T1000 (cell line): ENCODE measurements around the gene MCM5.
"Not testable (repeated sequence)": the region's sequence is repeated elsewhere in the genome, so short reads cannot be mapped to it uniquely, and the experiment has no call there.

Experiments used
- DNase-seq: peaks from one replicate; lab custom pipeline; 2025; ENCODE audit warnings: mixed read lengths; lab: John Stamatoyannopoulos, UW

Gene MCM5

DNA sequence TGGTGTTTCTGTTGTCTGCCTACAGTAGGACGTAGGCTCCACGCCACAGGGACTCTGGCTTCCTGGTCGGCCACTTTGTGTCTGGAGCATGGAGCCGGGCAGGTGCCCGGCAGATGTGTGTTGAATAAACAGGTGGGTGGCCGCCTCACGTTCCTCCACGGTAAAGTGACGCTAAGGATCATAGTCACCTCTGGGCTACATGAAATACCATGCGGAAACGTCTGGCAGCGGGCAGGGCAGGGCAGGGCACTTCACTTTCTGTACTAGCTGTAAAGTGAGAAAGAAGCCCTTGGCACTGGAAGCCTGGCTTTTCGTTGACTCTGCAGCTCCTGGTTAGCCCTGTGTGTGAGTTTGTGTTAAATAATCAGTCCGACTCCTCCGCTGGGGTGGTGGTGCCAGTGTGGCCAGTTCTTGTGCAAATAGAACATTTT is 52.4 kb downstream of the MCM5 start:
- no peak for DNase-seq

DNA sequence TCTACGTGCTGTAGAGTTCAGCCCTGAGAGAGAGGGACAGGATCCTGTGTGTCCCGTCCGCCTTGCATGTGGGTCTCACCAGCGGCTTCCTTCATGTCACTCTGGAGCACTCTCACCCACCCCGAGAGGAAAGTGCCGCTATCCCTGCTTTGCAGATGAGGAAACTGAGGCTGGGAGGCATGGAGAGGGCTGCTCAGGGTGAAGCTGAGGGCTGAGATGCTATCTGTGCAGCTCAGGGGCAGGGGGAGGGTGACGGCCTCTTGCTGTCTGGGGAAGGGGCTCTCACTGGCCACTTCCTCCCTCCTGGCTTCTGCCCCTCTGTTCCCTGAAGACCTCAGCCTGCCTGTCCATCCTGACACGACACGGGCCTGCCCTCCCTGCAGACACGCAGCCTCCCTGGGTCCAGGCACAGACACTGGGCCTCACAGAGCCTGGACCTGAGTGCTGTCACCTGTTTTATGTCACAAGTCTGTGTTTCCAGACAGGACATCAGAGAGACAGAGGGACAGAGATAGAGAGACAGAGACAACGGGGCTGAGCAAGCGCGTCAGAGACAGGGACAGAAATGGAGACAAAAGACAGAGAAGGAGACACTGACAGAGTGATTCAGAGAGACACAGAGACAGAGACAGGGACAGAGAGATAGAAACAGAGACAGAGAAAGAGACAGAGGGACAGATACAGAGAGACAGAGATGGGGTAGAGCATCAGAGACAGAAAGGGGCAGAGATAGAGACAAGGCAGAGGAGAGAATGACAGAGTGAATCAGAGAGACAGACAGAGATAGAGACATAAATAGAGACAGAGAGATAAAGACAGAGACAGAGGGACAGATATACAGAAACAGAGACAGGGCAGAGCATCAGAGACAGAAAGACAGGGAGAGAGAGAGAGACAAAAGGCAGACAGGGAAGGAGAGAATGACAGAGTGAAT is 53.1 kb downstream of the MCM5 start:
- no peak for DNase-seq

DNA sequence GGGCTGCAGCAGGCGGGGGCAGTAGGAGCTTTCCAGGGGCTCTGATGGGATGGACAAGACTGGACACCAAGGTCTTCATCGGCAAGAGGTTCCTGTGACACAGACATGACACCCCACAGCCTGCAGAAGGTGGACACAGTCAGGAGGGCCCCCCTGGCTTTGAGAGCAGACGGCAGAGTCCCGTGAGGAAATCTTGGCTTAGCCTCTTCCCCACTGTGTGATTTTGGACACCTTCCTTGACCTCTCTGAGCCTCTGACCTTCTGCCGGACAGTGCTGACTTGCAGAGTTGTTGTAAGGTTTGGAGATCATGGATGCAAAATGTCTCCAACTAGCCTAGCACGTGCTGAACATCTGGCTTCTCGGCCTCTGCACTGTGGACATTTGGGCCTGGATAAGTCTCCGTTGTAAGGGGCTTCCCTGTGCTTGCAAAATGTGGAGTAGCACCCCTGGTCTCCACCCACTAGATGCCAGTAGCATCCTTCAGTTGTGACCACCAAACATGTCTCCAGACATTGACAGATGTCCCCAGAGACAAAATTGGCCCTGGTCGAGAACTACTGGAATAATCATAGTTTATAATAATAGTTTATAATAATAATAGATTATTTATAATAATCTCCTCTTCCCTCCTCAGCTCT is 54.6 kb downstream of the MCM5 start:
- no peak for DNase-seq

- DNase-seq, result no peak
Observed at GRCh38 chr22:35455529-35455928, 55.6 kb downstream of the MCM5 start.

- DNase-seq, result no peak
Observed at GRCh38 chr22:35456757-35457156, 56.8 kb downstream of the MCM5 start.

DNA sequence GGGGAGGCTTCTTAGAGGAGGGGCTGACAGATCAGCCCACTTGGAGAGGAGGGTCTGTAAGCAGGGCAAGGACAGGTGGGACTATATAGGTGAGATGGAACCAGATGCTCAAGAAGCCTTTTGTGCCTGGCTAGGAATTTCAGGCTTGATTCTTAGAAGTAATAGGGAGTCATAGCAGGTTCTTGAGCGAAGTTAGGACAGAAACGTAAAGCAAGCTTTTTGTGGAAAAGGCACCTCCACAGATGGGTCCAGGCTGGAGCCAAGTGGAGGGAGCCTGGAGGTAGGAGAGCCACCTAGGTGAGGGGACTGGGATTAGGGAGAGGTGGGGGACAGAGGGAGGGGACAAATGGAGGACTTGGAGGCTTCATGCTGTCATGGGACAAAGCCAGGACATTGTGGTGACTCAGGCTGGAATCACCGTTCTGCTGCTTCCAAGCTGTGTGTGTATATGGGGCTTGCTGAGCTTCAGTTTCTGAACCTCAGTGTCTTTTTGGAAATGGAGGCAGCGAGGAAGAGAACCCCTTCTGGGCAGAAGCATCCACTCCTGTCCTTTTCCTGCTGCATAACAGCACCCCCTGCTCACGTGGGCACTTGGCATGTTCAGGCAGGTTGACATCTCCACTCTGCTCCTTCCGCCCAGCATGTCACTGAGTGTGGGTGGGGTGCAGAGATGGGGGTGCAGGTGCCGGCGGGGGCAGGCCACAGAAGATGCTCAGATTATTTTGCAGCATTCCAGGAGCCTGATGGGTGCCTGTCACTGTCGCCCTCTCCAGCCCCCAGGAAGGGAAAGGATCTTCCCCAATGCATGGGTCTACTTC is 58.0 kb downstream of the MCM5 start:
- DNase-seq, result no peak

DNA sequence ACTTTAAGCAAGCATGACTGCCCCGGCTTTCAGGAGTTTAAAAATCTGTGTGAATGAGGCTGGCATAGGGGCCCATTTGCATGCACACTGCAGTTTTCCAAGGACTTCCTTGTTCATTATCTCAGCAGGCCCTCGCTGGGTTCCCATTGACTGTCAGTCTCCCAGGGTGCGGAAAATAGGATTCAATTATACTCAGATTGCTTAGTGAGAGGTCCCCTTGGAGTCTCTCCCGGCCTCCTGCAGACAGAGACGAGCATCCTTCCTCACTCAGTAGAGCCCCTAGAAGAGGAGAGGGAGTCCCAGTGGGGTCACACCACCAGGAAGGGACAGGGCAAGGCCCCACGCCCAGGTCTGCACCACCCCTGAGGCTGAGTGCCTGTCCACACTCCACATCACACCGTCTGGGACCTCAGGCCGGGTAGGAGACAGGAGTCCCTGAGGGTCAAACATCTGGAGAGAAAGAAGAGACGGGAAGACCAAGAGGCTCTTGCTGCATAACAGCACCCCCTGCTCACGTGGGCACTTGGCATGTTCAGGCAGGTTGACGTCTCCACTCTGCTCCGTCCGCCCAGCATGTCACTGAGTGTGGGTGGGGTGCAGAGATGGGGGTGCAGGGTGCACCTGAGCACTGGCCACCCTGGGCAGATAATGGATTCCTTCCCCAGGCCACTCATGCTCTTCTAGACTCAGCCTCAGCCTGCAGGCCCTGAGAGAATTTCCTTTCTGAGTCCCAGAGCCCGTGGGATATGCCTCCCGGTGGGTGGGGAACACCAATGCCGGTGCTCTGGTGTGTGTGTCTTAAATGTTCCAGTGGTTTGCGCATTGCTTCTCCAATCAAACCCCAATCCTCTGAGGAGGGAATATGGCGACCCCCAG is 58.8 kb downstream of the MCM5 start:
- DNase-seq, result no peak

DNA sequence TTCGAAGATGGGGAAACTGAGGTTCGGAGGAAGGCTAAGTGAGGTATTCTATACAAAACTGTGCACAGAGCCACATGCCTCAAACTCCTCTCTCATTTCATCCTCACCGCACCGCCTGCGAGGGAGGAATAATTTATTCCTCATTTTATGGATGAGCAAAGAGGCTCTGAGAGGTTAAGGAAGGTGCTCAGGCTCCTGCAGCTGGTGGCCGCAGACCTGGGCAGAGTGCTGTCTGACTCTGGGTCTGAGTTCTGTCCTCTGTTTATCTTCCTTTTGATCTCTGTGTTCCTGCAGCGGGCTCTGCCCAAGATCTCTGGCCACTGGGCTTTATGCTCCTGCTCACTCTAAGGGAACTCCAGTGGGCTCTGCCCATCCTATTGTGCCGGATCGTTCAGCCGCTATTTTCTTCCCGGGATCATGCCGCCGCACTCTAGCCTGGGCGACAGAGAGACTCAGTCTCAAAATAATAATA is 59.5 kb downstream of the MCM5 start:
- no peak for DNase-seq

DNA sequence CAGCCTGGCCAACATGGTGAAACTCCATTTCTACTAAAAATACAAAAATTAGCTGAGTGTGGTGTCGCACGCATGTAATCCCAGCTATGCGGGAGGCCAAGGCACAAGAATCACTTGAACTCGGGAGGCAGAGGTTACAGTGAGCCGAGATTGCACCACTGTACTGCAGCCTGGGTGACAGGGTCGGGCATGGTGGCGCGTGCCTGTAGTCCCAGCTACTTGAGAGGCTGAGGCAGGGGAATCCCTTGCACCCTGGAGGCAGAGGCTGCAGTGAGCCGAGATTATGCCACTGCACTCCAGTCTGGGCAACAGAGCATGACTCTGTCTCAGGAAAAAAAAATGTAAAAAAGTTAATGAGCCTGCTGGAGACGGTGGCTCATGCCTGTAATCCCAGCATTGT is 60.0 kb downstream of the MCM5 start:
- not testable (repeated sequence) for DNase-seq

DNA sequence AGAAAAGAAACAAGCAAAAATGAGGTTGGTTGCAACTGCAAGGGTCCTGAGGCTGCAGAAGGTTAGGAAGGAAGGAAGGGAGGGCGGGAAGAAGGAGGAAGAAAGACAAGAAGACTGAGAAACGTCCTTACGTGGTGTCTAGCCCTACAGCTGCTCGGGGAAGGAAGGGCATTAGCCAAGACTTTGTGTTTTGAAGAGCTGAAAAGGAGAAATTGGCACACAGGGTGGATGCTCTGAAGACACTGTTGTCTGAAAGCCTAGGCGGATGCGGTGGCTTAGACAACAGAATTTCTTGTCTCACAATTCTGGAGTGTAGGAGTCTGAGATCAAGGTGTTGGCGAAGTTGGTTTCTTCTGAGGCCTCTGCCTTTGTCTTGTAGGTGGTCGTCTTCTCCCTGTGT is 60.7 kb downstream of the MCM5 start:
- DNase-seq, result no peak

DNA sequence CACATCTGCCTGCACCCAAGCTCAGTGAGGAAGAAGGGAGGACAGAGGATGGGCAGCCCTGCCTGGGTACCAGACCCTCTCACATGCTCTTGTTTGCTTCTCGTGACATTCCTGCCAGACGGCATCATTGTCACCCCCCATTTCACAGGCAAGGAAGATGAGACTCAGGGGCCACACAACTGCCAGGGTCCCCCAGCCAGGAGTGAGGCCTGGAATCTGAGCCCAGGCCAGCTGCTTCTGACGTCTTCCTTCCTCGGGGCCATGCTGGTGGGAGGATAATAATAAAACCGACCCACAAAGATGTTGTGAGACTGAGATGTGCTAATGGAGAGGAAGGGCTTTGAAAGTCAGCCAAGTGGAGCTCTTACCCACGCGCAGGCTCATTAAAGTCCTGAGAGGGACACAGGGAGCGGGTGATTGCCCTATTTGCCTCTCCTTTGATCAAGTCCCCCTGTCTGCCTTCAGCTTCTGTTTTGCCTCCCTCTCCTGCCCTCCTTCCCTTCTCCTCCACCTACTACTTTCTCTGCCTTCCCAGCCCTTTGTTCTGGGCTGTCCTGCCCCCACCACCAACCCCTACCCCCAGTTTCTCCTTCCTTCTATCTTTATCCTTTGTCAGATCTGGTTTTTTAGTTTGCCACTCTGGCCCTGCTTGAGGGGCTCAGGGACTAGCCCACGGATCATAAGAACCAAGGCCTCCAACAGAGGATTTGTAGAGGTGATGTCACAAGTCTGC is 62.7 kb downstream of the MCM5 start:
- no peak for DNase-seq

DNA sequence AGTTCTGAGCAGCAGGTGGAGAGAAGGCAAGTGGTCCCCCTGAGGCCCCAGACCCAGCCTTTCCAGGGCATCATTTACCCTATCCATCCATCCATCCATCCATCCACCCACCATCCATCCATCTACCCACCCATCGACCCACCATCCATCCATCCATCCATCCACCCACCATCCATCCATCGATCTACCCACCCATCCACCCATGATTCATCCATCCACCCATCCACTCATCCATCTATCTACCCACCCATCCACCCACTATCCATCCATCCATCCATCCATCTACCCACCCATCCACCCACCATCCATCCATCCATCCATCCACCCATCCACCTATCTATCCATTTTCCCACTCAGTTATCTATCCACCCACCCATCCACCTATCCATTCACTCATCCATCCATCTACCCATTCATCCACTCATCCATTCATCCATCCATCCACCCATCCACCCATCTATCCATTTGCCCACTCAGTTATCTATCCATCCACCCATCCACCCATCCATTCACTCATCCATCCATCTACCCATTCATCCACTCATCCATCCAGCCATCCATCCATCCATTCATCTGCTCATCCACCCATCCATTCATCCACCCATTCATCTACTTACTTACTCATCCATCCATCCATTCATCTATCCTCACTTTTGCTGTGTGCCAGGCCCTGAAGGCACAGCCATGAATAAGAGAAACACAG is 63.4 kb downstream of the MCM5 start:
- no peak for DNase-seq

DNA sequence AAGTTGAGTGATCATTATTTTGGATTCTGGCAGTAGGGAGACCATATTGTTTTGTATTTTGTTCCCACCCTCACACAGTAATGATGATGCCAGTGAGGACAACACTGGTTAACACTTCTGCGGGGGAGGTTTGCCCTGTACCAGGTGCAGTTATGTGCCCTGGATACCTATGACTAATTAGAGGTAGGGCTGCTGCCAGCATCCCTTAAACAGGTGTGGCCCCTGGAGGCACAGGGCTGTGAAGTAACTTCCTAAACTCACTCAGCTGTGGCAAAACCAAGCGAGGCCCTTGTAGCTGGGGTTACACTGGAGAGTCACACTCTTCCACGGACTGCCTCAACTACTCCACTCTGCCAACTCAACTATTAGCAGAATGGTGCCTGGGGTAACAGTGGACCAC is 64.5 kb downstream of the MCM5 start:
- DNase-seq, result no peak

DNA sequence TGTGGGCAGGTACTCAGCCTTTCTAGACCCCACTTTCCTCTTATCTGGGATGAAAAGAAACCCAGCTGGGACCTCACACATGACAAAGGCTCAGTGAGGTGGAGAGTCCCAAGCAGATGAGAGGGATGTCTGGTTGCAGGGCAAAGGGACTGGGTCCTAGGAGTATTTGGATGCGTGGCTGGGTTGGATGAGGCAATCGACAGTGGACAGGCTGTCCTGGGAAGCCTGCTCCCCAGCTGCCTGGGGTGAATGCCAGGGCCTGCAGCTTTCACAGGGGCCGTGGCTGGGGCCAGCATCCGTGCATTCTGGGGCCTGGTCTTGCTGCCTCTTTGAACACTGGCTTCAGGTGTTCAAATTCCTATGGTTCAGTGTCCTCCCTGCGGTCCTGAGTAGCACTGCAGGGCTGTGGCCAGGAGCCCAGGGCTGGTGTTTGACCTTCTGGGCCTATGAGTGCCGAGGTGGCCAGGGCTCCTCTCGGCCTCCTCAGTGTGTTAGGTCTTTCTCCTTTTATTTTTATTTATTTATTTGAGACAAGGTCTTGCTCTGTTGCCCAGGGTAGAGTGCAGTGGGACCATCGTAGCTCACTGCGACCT is 65.3 kb downstream of the MCM5 start:
- DNase-seq, result no peak

DNA sequence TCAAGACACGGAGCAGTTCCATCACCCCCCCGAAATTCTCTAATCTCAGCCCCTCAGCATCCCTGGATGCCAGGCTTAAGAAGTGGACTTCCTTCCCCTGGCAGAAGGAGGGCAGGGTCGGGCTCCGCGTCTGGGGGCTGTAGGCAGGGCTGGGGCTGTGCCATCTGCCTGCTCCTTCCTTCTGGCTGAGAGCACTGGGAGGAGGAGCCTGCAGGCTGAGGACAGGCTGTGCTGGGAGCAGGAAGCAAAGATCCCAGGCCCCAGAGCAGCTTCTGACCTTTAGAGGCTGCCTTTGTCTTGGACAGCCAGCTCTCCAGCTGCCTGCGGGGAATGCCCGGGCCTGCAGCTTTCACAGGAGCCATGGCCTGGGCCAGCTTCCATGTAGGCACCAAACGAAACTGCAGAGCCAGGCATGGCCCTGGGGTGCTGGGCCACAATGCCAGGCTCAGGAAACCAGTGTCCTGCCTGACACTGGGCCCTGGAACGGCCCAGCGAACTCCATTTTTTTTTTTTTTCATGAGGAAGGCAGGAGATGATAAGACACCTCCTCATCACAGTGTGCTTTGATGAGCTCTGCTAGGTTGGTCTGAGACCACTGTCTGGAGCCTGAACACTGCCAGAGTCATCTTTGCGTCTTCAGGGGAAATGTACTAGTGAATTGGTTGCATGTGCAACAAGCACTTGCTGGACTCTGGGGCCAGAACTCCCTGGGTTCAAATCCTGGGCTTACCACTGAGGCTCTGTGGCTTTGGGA is 67.9 kb downstream of the MCM5 start:
- no peak for DNase-seq

- peak; percentile 36 for DNase-seq
Observed at GRCh38 chr22:35470903-35471321, 71.0 kb downstream of the MCM5 start.

GRCh38 chr22:35471566-35471965 is 71.6 kb downstream of the MCM5 start:
- not testable (repeated sequence) for DNase-seq

DNA sequence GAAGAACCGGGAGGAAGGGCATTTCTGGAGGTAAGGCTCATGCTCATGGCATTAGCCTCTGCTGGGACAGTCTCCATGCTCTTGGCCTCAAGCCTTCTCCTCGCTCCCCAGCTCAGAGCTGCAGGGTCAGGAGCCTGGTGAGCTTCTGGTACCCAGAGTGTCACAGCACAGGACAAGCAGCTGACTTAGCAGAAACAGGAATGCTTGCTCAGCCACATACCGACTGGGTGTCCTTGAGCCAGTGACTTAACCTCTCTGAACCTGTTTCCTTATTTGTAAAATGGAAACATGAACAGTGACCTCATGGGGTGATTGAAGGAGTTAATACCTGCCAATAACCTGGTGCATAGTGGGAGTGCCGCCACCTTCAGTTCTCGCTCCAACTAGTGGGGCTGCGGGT is 72.5 kb downstream of the MCM5 start:
- no peak for DNase-seq

DNA sequence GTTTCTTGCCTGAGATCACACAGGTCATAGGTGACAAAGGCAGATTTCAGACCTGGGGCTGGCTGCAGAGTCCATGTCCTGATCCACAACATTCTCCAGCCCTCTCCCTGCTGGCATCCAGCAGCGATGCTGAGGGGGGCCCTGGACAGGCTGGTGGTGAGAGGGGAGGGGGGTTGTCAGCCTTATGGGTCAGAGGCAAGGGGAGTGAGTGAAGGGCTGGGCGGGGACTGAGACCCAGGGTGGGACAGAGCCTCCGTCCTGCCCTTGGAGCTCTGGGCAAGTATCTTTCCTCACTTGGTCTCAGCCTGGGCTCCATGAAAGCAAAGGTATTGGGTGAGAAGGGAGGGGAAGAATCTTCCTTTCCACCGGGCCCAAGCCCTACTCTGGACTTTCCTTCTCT is 74.0 kb downstream of the MCM5 start:
- DNase-seq, result no peak
